GM20000 (cell line): ENCODE data around the gene ZNF710.

Source experiments
- DNase-seq: peaks from one replicate; pipeline ENCODE4 v3.0.0; 2012; ENCODE audit warnings: low spot score
- CTCF ChIP-seq: IDR thresholded peaks from 2 replicates; pipeline ENCODE4 v1.5.1; 2012; ENCODE audit warnings: mild to moderate bottlenecking, control low read depth; ENCODE audit errors: extremely low read depth, missing control alignments

ZNF710 gene

GRCh38 chr15:90035840-90036230 is 34.7 kb downstream of the ZNF710 start:
- DNase-seq = no peak
- TF ChIP-seq CTCF = no peak

GRCh38 chr15:90036343-90036742 is 35.2 kb downstream of the ZNF710 start:
- TF ChIP-seq CTCF = no peak
- no peak for DNase-seq

- TF ChIP-seq CTCF = no peak
- no peak for DNase-seq
Measured at GRCh38 chr15:90036806-90037510, 35.8 kb downstream of the ZNF710 start.

GRCh38 chr15:90037511-90037860 is 36.4 kb downstream of the ZNF710 start:
- no peak for DNase-seq
- TF ChIP-seq CTCF = no peak

- TF ChIP-seq CTCF = no peak
- peak; percentile 78 for DNase-seq
Measured at GRCh38 chr15:90037961-90038631, 37.0 kb downstream of the ZNF710 start.

- no peak for DNase-seq
- no peak for TF ChIP-seq CTCF
Measured at GRCh38 chr15:90038632-90039095, 37.5 kb downstream of the ZNF710 start.

- no peak for DNase-seq
- no peak for TF ChIP-seq CTCF
Measured at GRCh38 chr15:90039996-90040395, 38.9 kb downstream of the ZNF710 start.
